ENCODE results near the gene KIAA0319L. TPM values are rescaled to one million over a fixed set of nuclear protein-coding genes. Genes with fewer than 3 reads are reported as not detected.

KIAA0319L gene
- total RNA-seq, 1 experiment from 2014 or later, result 70.0 TPM

GRCh38 chr1:35499652-35500176 lies 57.5 kb downstream of the KIAA0319L start:
- Mint-ChIP-seq H3K4me1 (no peaks in the 10 kb centered on the region), H3K36me3 (peaks cover 8% of the 10 kb centered on the region; the same call in 1 of the 2 replicates), H3K4me3 (no peak overlapping the region), H3K9me3 (no peaks in the 10 kb centered on the region), H3K27me3 (ENCODE audit: low read depth) (no peaks in the 10 kb centered on the region), H3K27ac (peak overlapping the region; percentile 66)
- ChIA-PET CTCF (interaction anchor here (1.1 kb wide), 1 partner anchor 9 kb away, joined by 3 read pairs; no protein-coding TSS in a partner anchor), POLR2A (interaction anchor here (0.7 to 0.8 kb wide), 2 partner anchors 27 to 276 kb away, joined by 4 to 6 read pairs; no protein-coding TSS in a partner anchor)
- DNase-seq (ENCODE audit: low spot score) (no peak), ATAC-seq (no peak)
- TF ChIP-seq E2F4 (CRISPR knock-in tag; IDR thresholded peaks at IDR 0.05; ENCODE audit: borderline replicate concordance, low read depth) (no peak), PRDM15 (CRISPR knock-in tag; IDR thresholded peaks at IDR 0.05) (no peak), ZNF317 (CRISPR knock-in tag; IDR thresholded peaks at IDR 0.05; ENCODE audit: borderline replicate concordance, low read depth) (no peak), MXD4 (CRISPR knock-in tag; IDR thresholded peaks at IDR 0.05; ENCODE audit: borderline replicate concordance) (no peak), RORB (CRISPR knock-in tag; IDR thresholded peaks at IDR 0.05) (no peak), ZNF281 (CRISPR knock-in tag; IDR thresholded peaks at IDR 0.05) (no peak), GRHL2 (CRISPR knock-in tag; IDR thresholded peaks at IDR 0.05; ENCODE audit: insufficient replicate concordance, severe bottlenecking) (no peak), ZNF121 (CRISPR knock-in tag; IDR thresholded peaks at IDR 0.05) (no peak), ZBTB43 (CRISPR knock-in tag; IDR thresholded peaks at IDR 0.05) (no peak), RELA (CRISPR knock-in tag; IDR thresholded peaks at IDR 0.05; ENCODE audit: borderline replicate concordance) (no peak), PREB (CRISPR knock-in tag; IDR thresholded peaks at IDR 0.05; ENCODE audit: borderline replicate concordance) (no peak), SP1 (CRISPR knock-in tag; conservative IDR thresholded peaks at IDR 0.05) (no peak), ZNF512 (CRISPR knock-in tag; IDR thresholded peaks at IDR 0.05; ENCODE audit: borderline replicate concordance) (no peak), GABPB1 (CRISPR knock-in tag; IDR thresholded peaks at IDR 0.05) (no peak), NFYB (CRISPR knock-in tag; conservative IDR thresholded peaks at IDR 0.05; ENCODE audit: low read depth) (no peak), HMGXB4 (CRISPR knock-in tag; IDR thresholded peaks at IDR 0.05) (no peak), FOXP4 (CRISPR knock-in tag; IDR thresholded peaks at IDR 0.05) (no peak), USF2 (CRISPR knock-in tag; IDR thresholded peaks at IDR 0.05) (no peak)
